Panc1 (cell line): ENCODE data around the gene IQCH. TPM values are rescaled to one million over a fixed set of nuclear protein-coding genes. Genes with fewer than 3 reads are reported as not detected.

ENCODE experiments used
- ATAC-seq: fragments of 200-7000 bp; cut with Tn5 transposase; 2 replicates; pipeline ENCODE4 v1.9.1; 2020; ENCODE audit warnings: mild to moderate bottlenecking, moderate library complexity
- BruUV-seq: library from RNA; stranded (reverse); fragments of 400-500 nt; replicated peaks from 2 replicates; lab custom pipeline; 2021; lab: Mats Ljungman, UMichigan
- CTCF ChIA-PET: fragments of 300-600 bp; sonication (Branson Sonifier 250); formaldehyde crosslinking; loops from one replicate; lab custom pipeline; 2022; ENCODE audit warnings: antibody characterized with exemption; lab: Charles Lee
- POLR2A ChIA-PET: fragments of 300-600 bp; sonication (Branson Sonifier 250); formaldehyde crosslinking; loops from one replicate; lab custom pipeline; 2022; ENCODE audit warnings: antibody characterized with exemption; lab: Charles Lee
- DNase-seq: peaks from one replicate; pipeline ENCODE4 v3.0.0-alpha.2; 2010; ENCODE audit warnings: low read depth, low spot score
- H3K27ac ChIP-seq: 2 replicates; pipeline ENCODE4 v1.5.1; 2011; ENCODE audit warnings: mild to moderate bottlenecking, low read length, inconsistent platforms
- H3K27me3 ChIP-seq: fragments of 200-500 bp; sonication (Bioruptor generic); 2 replicates; pipeline ENCODE4 v1.6.0; 2014; ENCODE audit warnings: low read length, inconsistent platforms; ENCODE audit not compliant: control insufficient read depth, insufficient read depth
- H3K36me3 ChIP-seq: fragments of 200-500 bp; sonication (Bioruptor generic); 2 replicates; pipeline ENCODE4 v1.5.1; 2014; ENCODE audit warnings: inconsistent platforms, mild to moderate bottlenecking, low read length, moderate library complexity; ENCODE audit not compliant: control insufficient read depth, insufficient read depth
- H3K4me1 ChIP-seq: 2 replicates; pipeline ENCODE4 v1.5.1; 2011; ENCODE audit warnings: inconsistent platforms, mild to moderate bottlenecking, low read length, moderate library complexity; ENCODE audit not compliant: control insufficient read depth, insufficient read depth
- H3K4me3 ChIP-seq, 2 experiments: 2 replicates each; pipeline ENCODE4 v1.5.1; 2011 to 2012; ENCODE audit warnings: low read depth in 2 of 2, low read length in 2 of 2, mild to moderate bottlenecking in 2 of 2, inconsistent platforms in 1 of 2, moderate library complexity in 1 of 2
- H3K9me3 ChIP-seq: fragments of 200-500 bp; sonication (Bioruptor generic); 2 replicates; pipeline ENCODE4 v1.5.1; 2014; ENCODE audit warnings: low read depth, mild to moderate bottlenecking, inconsistent platforms, low read length, moderate library complexity; ENCODE audit not compliant: control insufficient read depth, insufficient read depth
- POLR2AphosphoS5 ChIP-seq: IDR thresholded peaks from 2 replicates; pipeline ENCODE4 v1.6.1; 2012; ENCODE audit warnings: mild to moderate bottlenecking, low read depth, low read length, moderate library complexity
- SIN3A ChIP-seq: IDR thresholded peaks from 2 replicates; pipeline ENCODE4 v1.6.1; 2012; ENCODE audit warnings: low read depth, mild to moderate bottlenecking, low read length, moderate library complexity, borderline replicate concordance; ENCODE audit not compliant: insufficient read depth
- TCF7L2 ChIP-seq: IDR thresholded peaks from 2 replicates; pipeline ENCODE4 v1.6.1; 2011; ENCODE audit warnings: mild to moderate bottlenecking, low read depth, low read length, inconsistent platforms
- in situ Hi-C: cut with HindIII; loops from 2 replicates; pipeline ENCODE4 v1.10.0; 2016; ENCODE audit warnings: low sequenced_read_pairs, low pct_unique_long_range_greater_than_20kb
- intact Hi-C: fragments of 100-400 bp; cut with micrococcal nuclease; formaldehyde crosslinking; loops from one replicate; pipeline ENCODE4 v1.10.0; 2022; ENCODE audit not compliant: unreplicated experiment
- total RNA-seq: library from RNA; stranded (reverse); gene quantifications from one replicate; pipeline ENCODE4 v1.2.1, GENCODE V29; 2021; ENCODE audit not compliant: unreplicated experiment
- TF ChIP-seq, protein P1 (sequence below), 2 experiments: IDR thresholded peaks; 2 replicates each; pipeline ENCODE4 v1.6.1; 2011 to 2012; ENCODE audit warnings: low read depth in 2 of 2, control low read depth in 1 of 2, low read length in 1 of 2, mild to moderate bottlenecking in 1 of 2, moderate library complexity in 1 of 2; ENCODE audit not compliant: insufficient read depth in 1 of 2
- TF ChIP-seq, protein P2 (sequence below): fragments of 450-650 bp; IDR thresholded peaks from 2 replicates; pipeline ENCODE4 v1.5.1; 2017; ENCODE audit warnings: mild to moderate bottlenecking

The IQCH gene
- total RNA-seq, 1 experiment from 2014 or later: 3.9 TPM

- POLR2A ChIA-PET: no interaction called here
- no peak for DNase-seq
- Histone ChIP-seq H3K36me3 (peaks cover 19% of the 10 kb centered on the region), H3K27ac (no peak overlapping the region), H3K9me3 (no peaks in the 10 kb centered on the region), H3K27me3 (no peaks in the 10 kb centered on the region), H3K4me3 (no peak overlapping the region), H3K4me1 (no peaks in the 10 kb centered on the region)
- CTCF ChIA-PET: no interaction called here
- no TSS peak for BruUV-seq
- in situ Hi-C loops: no loop called here
- TF ChIP-seq, protein P1, sequence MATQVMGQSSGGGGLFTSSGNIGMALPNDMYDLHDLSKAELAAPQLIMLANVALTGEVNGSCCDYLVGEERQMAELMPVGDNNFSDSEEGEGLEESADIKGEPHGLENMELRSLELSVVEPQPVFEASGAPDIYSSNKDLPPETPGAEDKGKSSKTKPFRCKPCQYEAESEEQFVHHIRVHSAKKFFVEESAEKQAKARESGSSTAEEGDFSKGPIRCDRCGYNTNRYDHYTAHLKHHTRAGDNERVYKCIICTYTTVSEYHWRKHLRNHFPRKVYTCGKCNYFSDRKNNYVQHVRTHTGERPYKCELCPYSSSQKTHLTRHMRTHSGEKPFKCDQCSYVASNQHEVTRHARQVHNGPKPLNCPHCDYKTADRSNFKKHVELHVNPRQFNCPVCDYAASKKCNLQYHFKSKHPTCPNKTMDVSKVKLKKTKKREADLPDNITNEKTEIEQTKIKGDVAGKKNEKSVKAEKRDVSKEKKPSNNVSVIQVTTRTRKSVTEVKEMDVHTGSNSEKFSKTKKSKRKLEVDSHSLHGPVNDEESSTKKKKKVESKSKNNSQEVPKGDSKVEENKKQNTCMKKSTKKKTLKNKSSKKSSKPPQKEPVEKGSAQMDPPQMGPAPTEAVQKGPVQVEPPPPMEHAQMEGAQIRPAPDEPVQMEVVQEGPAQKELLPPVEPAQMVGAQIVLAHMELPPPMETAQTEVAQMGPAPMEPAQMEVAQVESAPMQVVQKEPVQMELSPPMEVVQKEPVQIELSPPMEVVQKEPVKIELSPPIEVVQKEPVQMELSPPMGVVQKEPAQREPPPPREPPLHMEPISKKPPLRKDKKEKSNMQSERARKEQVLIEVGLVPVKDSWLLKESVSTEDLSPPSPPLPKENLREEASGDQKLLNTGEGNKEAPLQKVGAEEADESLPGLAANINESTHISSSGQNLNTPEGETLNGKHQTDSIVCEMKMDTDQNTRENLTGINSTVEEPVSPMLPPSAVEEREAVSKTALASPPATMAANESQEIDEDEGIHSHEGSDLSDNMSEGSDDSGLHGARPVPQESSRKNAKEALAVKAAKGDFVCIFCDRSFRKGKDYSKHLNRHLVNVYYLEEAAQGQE (IDR thresholded peaks at IDR 0.05; ENCODE audit: insufficient read depth in 1 of 2, low read depth in 2 of 2, low read length in 1 of 2): no peak
- TF ChIP-seq SIN3A: no peak
- TF ChIP-seq, protein P2, sequence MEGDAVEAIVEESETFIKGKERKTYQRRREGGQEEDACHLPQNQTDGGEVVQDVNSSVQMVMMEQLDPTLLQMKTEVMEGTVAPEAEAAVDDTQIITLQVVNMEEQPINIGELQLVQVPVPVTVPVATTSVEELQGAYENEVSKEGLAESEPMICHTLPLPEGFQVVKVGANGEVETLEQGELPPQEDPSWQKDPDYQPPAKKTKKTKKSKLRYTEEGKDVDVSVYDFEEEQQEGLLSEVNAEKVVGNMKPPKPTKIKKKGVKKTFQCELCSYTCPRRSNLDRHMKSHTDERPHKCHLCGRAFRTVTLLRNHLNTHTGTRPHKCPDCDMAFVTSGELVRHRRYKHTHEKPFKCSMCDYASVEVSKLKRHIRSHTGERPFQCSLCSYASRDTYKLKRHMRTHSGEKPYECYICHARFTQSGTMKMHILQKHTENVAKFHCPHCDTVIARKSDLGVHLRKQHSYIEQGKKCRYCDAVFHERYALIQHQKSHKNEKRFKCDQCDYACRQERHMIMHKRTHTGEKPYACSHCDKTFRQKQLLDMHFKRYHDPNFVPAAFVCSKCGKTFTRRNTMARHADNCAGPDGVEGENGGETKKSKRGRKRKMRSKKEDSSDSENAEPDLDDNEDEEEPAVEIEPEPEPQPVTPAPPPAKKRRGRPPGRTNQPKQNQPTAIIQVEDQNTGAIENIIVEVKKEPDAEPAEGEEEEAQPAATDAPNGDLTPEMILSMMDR: no peak
- no peak for TF ChIP-seq TCF7L2
- TF ChIP-seq POLR2AphosphoS5: no peak
- intact Hi-C loops: no loop called here
- no peak for ATAC-seq
These were observed 26.7 kb upstream of the IQCH start for GRCh38 chr15:67227846-67228245.

DNA sequence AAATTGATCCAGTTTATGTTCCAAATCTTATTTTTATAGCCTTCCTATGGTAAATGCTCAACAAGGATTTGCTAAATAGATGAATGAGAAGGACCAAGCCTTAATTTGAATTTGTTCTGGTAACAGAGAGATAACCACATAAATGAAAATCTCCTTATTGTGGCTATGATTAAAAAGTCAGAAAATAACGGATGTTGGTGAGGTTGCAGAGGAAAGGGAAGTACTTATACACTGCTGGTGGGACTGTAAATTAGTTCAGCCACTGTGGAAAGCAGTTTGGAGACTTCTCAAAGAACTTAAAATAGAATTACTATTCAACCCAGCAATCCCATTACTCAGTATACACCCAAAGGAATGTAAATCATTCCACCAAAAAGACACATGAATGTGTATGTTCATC, 26.3 kb upstream of the IQCH start:
- ChIA-PET POLR2A (no interaction called here), CTCF (no interaction called here)
- Histone ChIP-seq H3K36me3 (peaks cover 21% of the 10 kb centered on the region), H3K4me3 (no peak overlapping the region), H3K27me3 (no peaks in the 10 kb centered on the region), H3K4me1 (no peaks in the 10 kb centered on the region), H3K27ac (no peak overlapping the region), H3K9me3 (no peaks in the 10 kb centered on the region)
- intact Hi-C loops: no loop called here
- in situ Hi-C loops: no loop called here
- DNase-seq (no peak), ATAC-seq (no peak)
- BruUV-seq: no TSS peak
- TF ChIP-seq TCF7L2 (no peak), SIN3A (no peak), POLR2AphosphoS5 (no peak)
- TF ChIP-seq, protein P1 (IDR thresholded peaks at IDR 0.05; ENCODE audit: insufficient read depth in 1 of 2, low read depth in 2 of 2, low read length in 1 of 2): no peak
- TF ChIP-seq, protein P2: no peak
